CD4-positive, alpha-beta memory T cell (primary cell): ENCODE results near the gene SMAD4. TPM values are rescaled to one million over a fixed set of nuclear protein-coding genes. Genes with fewer than 3 reads are reported as not detected.
A peak's percentile ranks its signal among the peaks of the same experiment; 100 is the strongest.

Experiments used
- CTCF ChIA-PET: fragments of 350-600 bp; sonication (Branson Sonifier 250); formaldehyde crosslinking; loops from one replicate; lab custom pipeline; 2021; ENCODE audit warnings: inconsistent platforms; ENCODE audit not compliant: partially characterized antibody; lab: Charles Lee
- POLR2A ChIA-PET: fragments of 350-600 bp; sonication (Branson Sonifier 250); formaldehyde crosslinking; loops from one replicate; lab custom pipeline; 2021; ENCODE audit not compliant: partially characterized antibody; lab: Charles Lee
- DNase-seq, 5 donors: peaks; one replicate each; pipeline versions ENCODE4 v3.0.0 to v3.0.0-alpha.2; 2020 to 2022; ENCODE audit warnings: mixed read lengths in 1 of 5
- H3K27ac ChIP-seq: one replicate; pipeline ENCODE4 v1.7.0; 2013; ENCODE audit warnings: low read depth, low read length
- H3K27me3 ChIP-seq: 2 replicates; pipeline ENCODE4 v1.7.0; 2013; ENCODE audit warnings: mild to moderate bottlenecking, low read length, moderate library complexity; ENCODE audit not compliant: insufficient read depth
- H3K36me3 ChIP-seq: 2 replicates; pipeline ENCODE4 v1.7.0; 2013; ENCODE audit warnings: mild to moderate bottlenecking, low read length, moderate library complexity; ENCODE audit not compliant: insufficient read depth
- H3K4me1 ChIP-seq: 2 replicates; pipeline ENCODE4 v1.7.0; 2013; ENCODE audit warnings: mild to moderate bottlenecking, low read length, moderate library complexity; ENCODE audit not compliant: insufficient read depth
- H3K4me3 ChIP-seq, 2 donors: one replicate each; pipeline ENCODE4 v1.7.0; 2013; ENCODE audit warnings: low read length in 2 of 2, mild to moderate bottlenecking in 1 of 2
- H3K9me3 ChIP-seq, 2 donors: one replicate each; pipeline ENCODE4 v1.7.0; 2013; ENCODE audit warnings: low read length in 2 of 2, control low read depth in 1 of 2; ENCODE audit not compliant: control insufficient read depth in 1 of 2
- H3K27ac Mint-ChIP-seq, 7 donors: one replicate each; pipeline ENCODE4 v1.8.0; 2020 to 2021; ENCODE audit warnings: mixed read lengths in 7 of 7, mild to moderate bottlenecking in 6 of 7, inconsistent platforms in 3 of 7, moderate library complexity in 3 of 7
- H3K27me3 Mint-ChIP-seq, 2 donors: one replicate each; pipeline ENCODE4 v1.8.0; 2020 to 2021; ENCODE audit warnings: mixed read lengths in 2 of 2
- H3K36me3 Mint-ChIP-seq, 2 donors: one replicate each; pipeline ENCODE4 v1.8.0; 2020 to 2021; ENCODE audit warnings: mixed read lengths in 2 of 2, inconsistent platforms in 1 of 2, mild to moderate bottlenecking in 1 of 2
- H3K4me1 Mint-ChIP-seq, 4 donors: one replicate each; pipeline ENCODE4 v1.8.0; 2020 to 2021; ENCODE audit warnings: mixed read lengths in 4 of 4, mild to moderate bottlenecking in 1 of 4
- H3K4me3 Mint-ChIP-seq, 8 donors: one replicate each; pipeline ENCODE4 v1.8.0; 2020 to 2021; ENCODE audit warnings: mixed read lengths in 8 of 8, mild to moderate bottlenecking in 7 of 8, moderate library complexity in 6 of 8, inconsistent platforms in 3 of 8
- H3K9me3 Mint-ChIP-seq, 8 donors: one replicate each; pipeline ENCODE4 v1.8.0; 2020 to 2021; ENCODE audit warnings: mixed read lengths in 8 of 8, mild to moderate bottlenecking in 5 of 8, inconsistent platforms in 3 of 8, moderate library complexity in 1 of 8
- intact Hi-C: fragments of 100-400 bp; cut with micrococcal nuclease; formaldehyde crosslinking; loops from one replicate; pipeline ENCODE4 v1.15.1; 2023
- polyA plus RNA-seq, 2 donors: library from polyadenylated mRNA; unstranded; fragments of 300-500 nt; fragmentation: Illumina TruSeq; gene quantifications; one replicate each; pipeline ENCODE4 v1.2.3, GENCODE V29; 2021
- total RNA-seq, 2 experiments: library from RNA; stranded (reverse); gene quantifications; one replicate each; pipeline ENCODE4 v1.2.3, GENCODE V29; 2021

Gene SMAD4
- total and polyA plus RNA-seq, 4 experiments from 2014 or later = 37.7 to 155 (median 119) TPM

DNA sequence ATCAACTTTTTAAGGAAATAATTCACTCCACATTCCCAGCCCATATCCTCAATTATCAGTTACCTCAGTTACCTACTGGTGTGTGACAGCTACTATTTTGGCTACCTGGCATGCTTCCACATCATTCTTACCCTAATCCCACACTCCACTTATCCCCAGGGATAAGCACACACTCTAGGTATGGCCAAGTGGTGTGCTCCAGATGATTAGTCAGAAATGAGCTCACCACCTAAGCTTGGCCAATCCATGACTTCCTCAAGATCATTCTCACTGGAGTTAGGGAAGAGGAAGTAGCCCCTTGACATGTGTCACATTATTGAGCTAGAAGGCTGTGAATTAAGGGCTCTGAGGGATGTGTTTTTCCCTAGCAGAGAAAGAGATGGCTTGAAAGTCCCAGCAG is 20.9 kb upstream of the SMAD4 start:
- ChIA-PET POLR2A (interaction anchor here (0.5 kb wide), 1 partner anchor 265 kb away, joined by 3 read pairs; no protein-coding TSS in a partner anchor), CTCF (interaction anchor here (0.6 kb wide), 1 partner anchor 14 kb away, joined by 3 read pairs; no protein-coding TSS in a partner anchor)
- intact Hi-C loops = no loop called here

GRCh38 chr18:51010218-51010617 is 19.8 kb upstream of the SMAD4 start:
- no peak for DNase-seq
- Histone ChIP-seq H3K36me3 (no peaks in the 10 kb centered on the region), H3K9me3 (no peaks in the 10 kb centered on the region), H3K4me1 (no peaks in the 10 kb centered on the region), H3K4me3 (no peak overlapping the region), H3K27me3 (no peaks in the 10 kb centered on the region), H3K27ac (no peak overlapping the region)
- intact Hi-C loops = no loop called here
- H3K4me3 Mint-ChIP-seq = no peak overlapping the region
- ChIA-PET POLR2A (no interaction called here), CTCF (interaction anchor here (0.5 kb wide), 1 partner anchor 17 kb away, joined by 4 read pairs; no protein-coding TSS in a partner anchor)
- no peaks in the 10 kb centered on the region for H3K27me3 Mint-ChIP-seq
- H3K36me3 Mint-ChIP-seq = peaks cover 0 to 4% of the 10 kb centered on the region in 2 donors
- no peaks in the 10 kb centered on the region for H3K4me1 Mint-ChIP-seq
- peaks cover 0 to 3% (median 0%) of the 10 kb centered on the region in 8 donors for H3K9me3 Mint-ChIP-seq
- no peak overlapping the region for H3K27ac Mint-ChIP-seq

More for the DNA sequence above, 20.9 kb upstream of the SMAD4 start:
- H3K4me1 Mint-ChIP-seq = no peaks in the 10 kb centered on the region
- H3K36me3 Mint-ChIP-seq = no peaks in the 10 kb centered on the region
- no peak for DNase-seq
- no peaks in the 10 kb centered on the region for H3K27me3 ChIP-seq
- H3K4me3 ChIP-seq = no peak overlapping the region
- peak overlapping the region in 2 of 7 donors; percentile 20 to 37 for H3K27ac Mint-ChIP-seq
- H3K27ac ChIP-seq = no peak overlapping the region
- no peaks in the 10 kb centered on the region for H3K4me1 ChIP-seq
- H3K36me3 ChIP-seq = no peaks in the 10 kb centered on the region
- H3K27me3 Mint-ChIP-seq = no peaks in the 10 kb centered on the region
- peaks cover 0 to 3% (median 0%) of the 10 kb centered on the region in 8 donors for H3K9me3 Mint-ChIP-seq
- H3K4me3 Mint-ChIP-seq = no peak overlapping the region
- H3K9me3 ChIP-seq = no peaks in the 10 kb centered on the region

DNA sequence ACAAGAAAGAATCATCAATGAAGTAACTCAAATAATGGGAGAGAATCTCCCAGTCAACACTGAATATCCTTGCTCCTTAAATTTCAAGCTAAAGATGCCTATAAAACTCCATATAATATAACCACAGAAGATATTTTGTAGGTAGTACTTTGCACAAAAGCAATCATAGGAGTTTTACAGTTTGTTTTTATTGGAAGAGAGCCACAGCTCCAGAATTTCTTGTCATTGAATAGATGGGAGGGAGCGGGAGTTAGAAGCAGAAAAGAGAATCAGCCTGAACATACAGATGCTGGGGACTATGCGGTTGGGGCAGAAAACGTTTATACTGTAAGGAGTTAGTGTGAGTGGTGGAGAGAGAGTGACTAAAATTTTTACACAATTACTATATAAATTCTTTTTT is 18.3 kb upstream of the SMAD4 start:
- peaks cover 0 to 4% of the 10 kb centered on the region in 2 donors for H3K36me3 Mint-ChIP-seq
- H3K4me3 Mint-ChIP-seq = no peak overlapping the region
- H3K9me3 Mint-ChIP-seq = peaks cover 0 to 3% (median 0%) of the 10 kb centered on the region in 8 donors
- Histone ChIP-seq H3K4me1 (no peaks in the 10 kb centered on the region), H3K9me3 (no peaks in the 10 kb centered on the region), H3K36me3 (no peaks in the 10 kb centered on the region), H3K4me3 (no peak overlapping the region), H3K27me3 (no peaks in the 10 kb centered on the region), H3K27ac (no peak overlapping the region)
- CTCF ChIA-PET = no interaction called here
- POLR2A ChIA-PET = no interaction called here
- DNase-seq = no peak
- H3K27ac Mint-ChIP-seq = no peak overlapping the region
- H3K27me3 Mint-ChIP-seq = no peaks in the 10 kb centered on the region
- peaks cover 0 to 1% (median 0%) of the 10 kb centered on the region in 4 donors for H3K4me1 Mint-ChIP-seq
- intact Hi-C loops = no loop called here

DNA sequence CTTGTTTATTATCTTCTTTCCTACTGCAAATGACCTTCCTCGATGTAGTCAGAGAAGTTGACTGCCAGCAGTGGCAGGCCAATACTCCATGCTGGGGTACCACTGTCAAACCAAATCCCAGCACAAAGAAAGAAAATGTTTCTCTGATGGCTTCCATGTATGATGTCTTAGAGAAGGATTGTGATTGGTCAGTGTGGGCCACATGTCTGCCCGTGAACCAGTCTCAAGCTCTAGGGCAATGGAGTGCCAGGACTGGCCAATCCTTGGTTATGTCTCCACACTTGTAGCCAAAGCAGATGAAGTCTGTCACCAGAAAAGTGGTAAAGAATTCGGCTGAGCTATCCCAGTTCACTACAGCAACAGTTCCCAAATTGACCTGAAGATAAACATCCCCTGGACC is 17.6 kb upstream of the SMAD4 start:
- Mint-ChIP-seq H3K27me3 (no peaks in the 10 kb centered on the region), H3K9me3 (peaks cover 0 to 3% (median 0%) of the 10 kb centered on the region in 8 donors), H3K4me1 (peaks cover 0 to 2% (median 1%) of the 10 kb centered on the region in 4 donors), H3K27ac (no peak overlapping the region), H3K36me3 (peaks cover 0 to 4% of the 10 kb centered on the region in 2 donors), H3K4me3 (peak overlapping the region in 1 of 8 donors; percentile 10)
- DNase-seq = no peak
- Histone ChIP-seq H3K36me3 (no peaks in the 10 kb centered on the region), H3K27ac (no peak overlapping the region), H3K4me1 (no peaks in the 10 kb centered on the region), H3K4me3 (no peak overlapping the region), H3K9me3 (no peaks in the 10 kb centered on the region), H3K27me3 (no peaks in the 10 kb centered on the region)
- CTCF ChIA-PET = no interaction called here
- POLR2A ChIA-PET = no interaction called here
- intact Hi-C loops = no loop called here

GRCh38 chr18:51013259-51013658 is 16.8 kb upstream of the SMAD4 start:
- ChIA-PET CTCF (no interaction called here), POLR2A (no interaction called here)
- H3K4me1 Mint-ChIP-seq = peaks cover 0 to 4% (median 2%) of the 10 kb centered on the region in 4 donors
- H3K4me3 Mint-ChIP-seq = no peak overlapping the region
- H3K27ac Mint-ChIP-seq = no peak overlapping the region
- no peak overlapping the region for H3K27ac ChIP-seq
- peaks cover 0 to 3% (median 0%) of the 10 kb centered on the region in 8 donors for H3K9me3 Mint-ChIP-seq
- H3K9me3 ChIP-seq = no peaks in the 10 kb centered on the region
- peaks cover 2 to 4% of the 10 kb centered on the region in 2 donors for H3K36me3 Mint-ChIP-seq
- no peaks in the 10 kb centered on the region for H3K36me3 ChIP-seq
- H3K4me3 ChIP-seq = no peak overlapping the region
- intact Hi-C loops = no loop called here
- DNase-seq = no peak
- H3K27me3 ChIP-seq = no peaks in the 10 kb centered on the region
- H3K4me1 ChIP-seq = no peaks in the 10 kb centered on the region
- no peaks in the 10 kb centered on the region for H3K27me3 Mint-ChIP-seq

DNA sequence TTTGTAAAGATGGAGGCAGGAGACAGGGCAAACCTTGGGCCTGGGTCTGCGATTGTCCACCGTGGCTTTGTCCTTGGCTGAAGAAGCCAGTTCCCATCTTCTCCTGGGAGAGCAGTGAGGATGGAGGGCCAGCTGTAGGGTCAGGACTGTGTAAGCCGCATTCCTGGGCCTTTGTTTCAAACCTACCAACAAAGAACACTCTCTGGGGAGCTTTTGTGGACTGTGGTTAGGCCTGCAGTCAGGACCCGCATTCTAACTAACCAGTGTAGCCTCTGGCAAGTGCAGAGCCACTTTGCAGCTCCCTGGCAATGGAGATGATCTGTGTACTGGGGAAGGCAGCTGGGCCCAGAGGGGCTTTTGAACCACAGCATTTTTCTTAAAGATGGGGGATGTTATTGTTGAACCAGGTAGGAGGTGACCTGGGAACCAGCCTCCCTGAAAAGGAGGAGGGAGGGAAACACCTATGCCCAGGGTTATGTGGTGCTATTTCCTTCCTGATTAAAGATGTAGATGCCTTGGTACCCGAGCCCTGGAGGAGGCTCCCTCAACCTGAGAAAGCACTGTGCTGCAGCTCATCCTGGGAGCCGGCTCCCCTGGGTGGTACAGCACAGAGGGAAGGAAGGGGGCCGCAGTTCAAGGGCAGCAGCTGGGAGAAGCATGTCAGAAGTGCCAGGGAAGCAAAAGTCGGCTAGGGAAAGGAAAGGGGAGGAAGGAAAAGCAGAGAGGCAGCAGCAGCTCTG is 12.7 kb upstream of the SMAD4 start:
- intact Hi-C loops = no loop called here
- H3K27ac Mint-ChIP-seq = peak overlapping the region in 4 of 7 donors; percentile 47 to 78 (median 63)

GRCh38 chr18:51020536-51020935 is 9.5 kb upstream of the SMAD4 start:
- no peaks in the 10 kb centered on the region for H3K27me3 Mint-ChIP-seq
- no peak for DNase-seq
- H3K4me1 ChIP-seq = peaks cover 6% of the 10 kb centered on the region
- no peaks in the 10 kb centered on the region for H3K36me3 ChIP-seq
- no peaks in the 10 kb centered on the region for H3K27me3 ChIP-seq
- no peak overlapping the region for H3K27ac ChIP-seq
- no peak overlapping the region for H3K27ac Mint-ChIP-seq
- H3K4me3 ChIP-seq = no peak overlapping the region
- H3K36me3 Mint-ChIP-seq = peaks cover 5 to 6% of the 10 kb centered on the region in 2 donors
- H3K4me1 Mint-ChIP-seq = peaks cover 2 to 9% (median 7%) of the 10 kb centered on the region in 4 donors
- H3K9me3 ChIP-seq = no peaks in the 10 kb centered on the region
- H3K9me3 Mint-ChIP-seq = peaks cover 0 to 5% (median 0%) of the 10 kb centered on the region in 8 donors
- ChIA-PET POLR2A (no interaction called here), CTCF (interaction anchor here (2.0 kb wide), 1 partner anchor 200 kb away, joined by 4 read pairs; the partner anchor contains the start of gene MRO)
- intact Hi-C loops = no loop called here
- no peak overlapping the region for H3K4me3 Mint-ChIP-seq

More for the DNA sequence above, 12.7 kb upstream of the SMAD4 start:
- Mint-ChIP-seq H3K9me3 (peaks cover 0 to 2% (median 0%) of the 10 kb centered on the region in 8 donors), H3K4me1 (peaks cover 0 to 4% (median 3%) of the 10 kb centered on the region in 4 donors), H3K36me3 (peaks cover 2 to 4% of the 10 kb centered on the region in 2 donors), H3K27me3 (no peaks in the 10 kb centered on the region), H3K4me3 (no peak overlapping the region)
- no peak overlapping the region for H3K27ac ChIP-seq
- ChIA-PET CTCF (no interaction called here), POLR2A (interaction anchor here (1.4 kb wide), 1 partner anchor 13 kb away, joined by 4 read pairs; the partner anchor contains the start of gene SMAD4)
- H3K4me1 ChIP-seq = no peaks in the 10 kb centered on the region
- H3K4me3 ChIP-seq = no peak overlapping the region
- H3K27me3 ChIP-seq = no peaks in the 10 kb centered on the region
- no peak for DNase-seq
- no peaks in the 10 kb centered on the region for H3K9me3 ChIP-seq
- H3K36me3 ChIP-seq = no peaks in the 10 kb centered on the region
